ENCODE measurements around the gene PPP1CA. TPM values are rescaled to one million over a fixed set of nuclear protein-coding genes. Genes with fewer than 3 reads are reported as not detected.

Gene PPP1CA
- total and polyA plus RNA-seq, 2 donors (not counting 1 experiment from before 2014, with no cell fraction given) = 218 to 251 TPM

DNA sequence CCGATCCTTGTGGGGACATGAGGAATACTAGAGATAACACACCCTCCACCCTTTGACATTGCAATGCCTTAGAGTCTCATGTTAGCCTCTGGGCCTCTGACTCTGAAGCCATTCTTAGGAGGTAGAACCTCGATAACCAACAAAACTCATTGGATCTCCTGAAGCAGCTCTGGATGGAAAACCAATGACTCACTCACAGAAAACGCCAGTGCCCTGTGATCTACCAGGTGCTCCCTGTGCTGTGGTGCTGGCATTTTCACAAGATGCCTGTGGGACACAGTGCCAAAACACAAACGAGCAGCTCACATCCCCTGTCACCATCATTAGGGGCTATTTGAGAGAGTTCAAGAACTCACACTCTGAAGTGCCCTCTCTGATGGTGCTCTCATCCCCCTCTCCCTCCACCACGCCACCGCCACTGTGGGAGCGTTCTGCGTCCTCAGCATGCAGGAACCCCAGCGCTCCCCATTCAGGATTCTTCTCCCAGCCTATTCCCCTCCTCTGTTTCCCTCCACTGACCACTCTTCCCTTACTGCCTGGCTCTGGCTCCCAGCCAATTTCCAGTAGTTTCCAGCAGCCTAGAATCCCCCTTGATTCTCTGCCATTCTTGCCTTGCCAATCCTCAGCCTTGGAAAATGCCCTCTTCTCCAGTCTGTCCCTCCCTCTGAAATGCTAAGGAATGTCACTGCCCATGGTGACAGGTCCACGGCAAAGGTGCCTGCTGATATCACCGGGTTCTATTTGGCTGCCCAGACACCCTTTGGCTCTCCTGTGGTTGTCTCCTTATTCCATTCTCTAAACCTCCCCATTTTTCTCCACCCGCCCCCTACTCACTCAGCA is 43.6 kb downstream of the PPP1CA start:
- ATAC-seq (ENCODE audit: low read depth) (no peak), DNase-seq (no peak)
- no peak overlapping the region for H2AFZ ChIP-seq (ENCODE audit: insufficient read depth, low read depth, low read length, poor library complexity, severe bottlenecking)
- Mint-ChIP-seq H3K27me3 (no peaks in the 10 kb centered on the region), H3K4me3 (peak overlapping the region; percentile 64), H3K9me3 (ENCODE audit: insufficient read depth) (no peaks in the 10 kb centered on the region), H3K4me1 (peaks cover 80% of the 10 kb centered on the region), H3K27ac (peak overlapping the region; percentile 74)
- peaks cover under 1% of the 10 kb centered on the region for H4K20me1 ChIP-seq (ENCODE audit: control insufficient read depth, insufficient read depth, low read length, poor library complexity, severe bottlenecking)
- ChIA-PET CTCF (interaction anchor here (0.6 to 42.2 kb wide), 5 partner anchors 3 to 150 kb away, joined by 3 to 2379 read pairs (median 12); partner anchors contain the start of genes CDK2AP2, CLCF1, POLD4 and PPP1CA), POLR2A (interaction anchor here (9.0 kb wide), 1 partner anchor 14 kb away, joined by 323 read pairs; the partner anchor contains the start of gene CLCF1)
- H3K79me2 ChIP-seq (ENCODE audit: control insufficient read depth, insufficient read depth, low read length) = peaks cover 50% of the 10 kb centered on the region
- H3K4me1 ChIP-seq (ENCODE audit: control insufficient read depth in 2 of 2, insufficient read depth in 2 of 2, low read length in 2 of 2) = peaks cover 56 to 57% of the 10 kb centered on the region in 2 donors
- WGBS (ENCODE audit: insufficient coverage) = 93% methylated on average over 9 of the region's 12 CpGs
- H3K4me3 ChIP-seq (ENCODE audit: control extremely low read depth in 1 of 5, extremely low read depth in 1 of 5, insufficient read depth in 1 of 5, low read depth in 2 of 5, low read length in 4 of 5) = no peak overlapping the region
- TF ChIP-seq, protein P1, sequence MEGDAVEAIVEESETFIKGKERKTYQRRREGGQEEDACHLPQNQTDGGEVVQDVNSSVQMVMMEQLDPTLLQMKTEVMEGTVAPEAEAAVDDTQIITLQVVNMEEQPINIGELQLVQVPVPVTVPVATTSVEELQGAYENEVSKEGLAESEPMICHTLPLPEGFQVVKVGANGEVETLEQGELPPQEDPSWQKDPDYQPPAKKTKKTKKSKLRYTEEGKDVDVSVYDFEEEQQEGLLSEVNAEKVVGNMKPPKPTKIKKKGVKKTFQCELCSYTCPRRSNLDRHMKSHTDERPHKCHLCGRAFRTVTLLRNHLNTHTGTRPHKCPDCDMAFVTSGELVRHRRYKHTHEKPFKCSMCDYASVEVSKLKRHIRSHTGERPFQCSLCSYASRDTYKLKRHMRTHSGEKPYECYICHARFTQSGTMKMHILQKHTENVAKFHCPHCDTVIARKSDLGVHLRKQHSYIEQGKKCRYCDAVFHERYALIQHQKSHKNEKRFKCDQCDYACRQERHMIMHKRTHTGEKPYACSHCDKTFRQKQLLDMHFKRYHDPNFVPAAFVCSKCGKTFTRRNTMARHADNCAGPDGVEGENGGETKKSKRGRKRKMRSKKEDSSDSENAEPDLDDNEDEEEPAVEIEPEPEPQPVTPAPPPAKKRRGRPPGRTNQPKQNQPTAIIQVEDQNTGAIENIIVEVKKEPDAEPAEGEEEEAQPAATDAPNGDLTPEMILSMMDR (IDR thresholded peaks at IDR 0.05) = no peak
- no peak for TF ChIP-seq EZH2 (IDR thresholded peaks at IDR 0.05; ENCODE audit: borderline replicate concordance, insufficient read depth, low read depth, low read length, poor library complexity, severe bottlenecking)
- H3K27me3 ChIP-seq (replicated peaks in 1 of 4; ENCODE audit: control extremely low read depth in 1 of 4, control insufficient read depth in 3 of 4, insufficient read depth in 4 of 4, low read length in 3 of 4) = no peaks in the 10 kb centered on the region
- H3K4me2 ChIP-seq (replicated peaks; ENCODE audit: low read depth, low read length, poor library complexity, severe bottlenecking) = peak overlapping the region; percentile 97
- peak overlapping the region in 1 of 2 donors; percentile 14 for H3K27ac ChIP-seq (ENCODE audit: low read length in 2 of 2)
- intact Hi-C loops (cut with micrococcal nuclease) = loop anchor here (1.0 to 10.0 kb wide), 3 partner anchors 16 to 447 kb away; no protein-coding TSS in a partner anchor
- peaks cover 0 to 3% of the 10 kb centered on the region in 2 experiments for H3K36me3 ChIP-seq (replicated peaks in 1 of 2; ENCODE audit: control extremely low read depth in 1 of 2, control insufficient read depth in 1 of 2, extremely low read depth in 1 of 2, insufficient read depth in 2 of 2, low read length in 1 of 2)
- no peak overlapping the region for H3K9ac ChIP-seq (ENCODE audit: low read length)
- H3K9me3 ChIP-seq (ENCODE audit: control extremely low read depth in 1 of 3, control insufficient read depth in 2 of 3, insufficient read depth in 1 of 3, low read length in 2 of 3) = no peaks in the 10 kb centered on the region

Measured in B cell (primary cell).